ENCODE results near the gene ST6GAL1.

ST6GAL1 gene

DNA sequence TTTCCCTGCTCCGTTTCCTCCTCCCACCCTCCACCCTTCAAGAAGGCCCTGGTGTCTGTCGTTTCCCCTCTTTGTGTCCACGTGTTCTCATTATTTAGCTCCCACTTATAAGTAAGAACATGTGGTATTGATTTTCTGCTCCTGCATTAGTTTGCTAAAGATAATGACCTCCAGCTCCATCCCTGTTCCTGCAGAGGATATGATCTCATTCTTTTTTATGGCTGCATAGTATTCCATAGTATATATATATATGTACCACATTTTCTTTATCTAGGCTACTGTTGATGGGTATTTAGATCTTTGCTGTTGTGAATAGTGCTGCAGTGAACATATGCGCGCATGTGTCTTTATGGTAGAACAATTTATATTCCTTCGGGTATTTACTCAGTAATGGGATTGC, 4.8 kb downstream of the ST6GAL1 start:
- no peaks in the 10 kb centered on the region for H3K36me3 ChIP-seq
- no peaks in the 10 kb centered on the region for H3K9me3 ChIP-seq
- TF ChIP-seq, protein P1, sequence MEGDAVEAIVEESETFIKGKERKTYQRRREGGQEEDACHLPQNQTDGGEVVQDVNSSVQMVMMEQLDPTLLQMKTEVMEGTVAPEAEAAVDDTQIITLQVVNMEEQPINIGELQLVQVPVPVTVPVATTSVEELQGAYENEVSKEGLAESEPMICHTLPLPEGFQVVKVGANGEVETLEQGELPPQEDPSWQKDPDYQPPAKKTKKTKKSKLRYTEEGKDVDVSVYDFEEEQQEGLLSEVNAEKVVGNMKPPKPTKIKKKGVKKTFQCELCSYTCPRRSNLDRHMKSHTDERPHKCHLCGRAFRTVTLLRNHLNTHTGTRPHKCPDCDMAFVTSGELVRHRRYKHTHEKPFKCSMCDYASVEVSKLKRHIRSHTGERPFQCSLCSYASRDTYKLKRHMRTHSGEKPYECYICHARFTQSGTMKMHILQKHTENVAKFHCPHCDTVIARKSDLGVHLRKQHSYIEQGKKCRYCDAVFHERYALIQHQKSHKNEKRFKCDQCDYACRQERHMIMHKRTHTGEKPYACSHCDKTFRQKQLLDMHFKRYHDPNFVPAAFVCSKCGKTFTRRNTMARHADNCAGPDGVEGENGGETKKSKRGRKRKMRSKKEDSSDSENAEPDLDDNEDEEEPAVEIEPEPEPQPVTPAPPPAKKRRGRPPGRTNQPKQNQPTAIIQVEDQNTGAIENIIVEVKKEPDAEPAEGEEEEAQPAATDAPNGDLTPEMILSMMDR (IDR thresholded peaks at IDR 0.05) = no peak
- peaks cover 27 to 29% of the 10 kb centered on the region in 2 experiments for H3K4me1 ChIP-seq (ENCODE audit: control insufficient read depth in 1 of 2, insufficient read depth in 1 of 2, low read depth in 1 of 2, low read length in 1 of 2)
- H3K4me3 ChIP-seq (ENCODE audit: low read depth in 1 of 2, low read length in 1 of 2) = no peak overlapping the region
- no peak overlapping the region for H3K27ac ChIP-seq
- no peaks in the 10 kb centered on the region for H3K27me3 ChIP-seq

DNA sequence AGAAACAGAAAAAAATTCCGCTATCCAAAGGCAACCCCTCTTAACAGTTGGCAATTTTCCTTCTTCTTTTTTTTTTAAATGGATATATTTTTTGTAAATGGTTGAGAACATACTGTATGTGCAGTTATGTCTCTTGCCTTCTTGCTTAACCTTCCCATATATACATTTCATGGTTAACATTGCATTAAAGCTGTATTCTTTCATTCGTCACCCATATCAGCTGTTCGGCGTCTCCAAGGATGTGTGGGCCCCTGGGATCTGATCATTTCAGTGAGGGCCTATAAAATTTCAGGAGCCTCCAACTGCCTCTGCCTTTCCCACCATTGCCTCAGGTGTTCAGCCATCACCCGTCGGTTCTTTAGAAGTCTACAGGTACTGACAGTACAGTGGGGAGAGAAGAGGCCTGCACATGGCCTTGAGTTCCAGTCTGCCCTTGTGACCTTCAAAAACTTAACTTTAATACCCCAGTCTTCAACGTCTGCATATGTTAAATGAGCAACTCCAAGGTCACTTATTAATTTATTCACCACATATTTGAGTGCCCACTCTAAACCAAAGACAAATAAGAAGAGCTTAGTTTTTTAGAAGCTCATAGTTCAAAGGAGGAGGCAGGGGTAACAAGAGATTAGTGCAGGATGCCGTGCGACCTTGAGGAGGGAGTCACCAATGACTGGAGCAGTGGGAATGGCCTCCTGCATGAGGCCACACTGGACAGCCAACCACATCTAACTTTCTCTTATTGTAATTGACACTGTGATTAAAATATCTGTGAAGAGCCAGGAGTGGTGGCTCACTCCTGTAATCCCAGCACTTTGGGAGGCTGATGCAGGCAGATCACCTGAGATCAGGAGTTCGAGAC, 6.9 kb downstream of the ST6GAL1 start:
- Histone ChIP-seq H3K4me3 (ENCODE audit: low read depth in 1 of 2, low read length in 1 of 2) (no peak overlapping the region), H3K27ac (no peak overlapping the region), H3K27me3 (no peaks in the 10 kb centered on the region), H3K9me3 (no peaks in the 10 kb centered on the region), H3K36me3 (no peaks in the 10 kb centered on the region), H3K4me1 (ENCODE audit: control insufficient read depth in 1 of 2, insufficient read depth in 1 of 2, low read depth in 1 of 2, low read length in 1 of 2) (peaks cover 22 to 23% of the 10 kb centered on the region in 2 experiments)
- TF ChIP-seq, protein P1 (IDR thresholded peaks at IDR 0.05) = no peak

DNA sequence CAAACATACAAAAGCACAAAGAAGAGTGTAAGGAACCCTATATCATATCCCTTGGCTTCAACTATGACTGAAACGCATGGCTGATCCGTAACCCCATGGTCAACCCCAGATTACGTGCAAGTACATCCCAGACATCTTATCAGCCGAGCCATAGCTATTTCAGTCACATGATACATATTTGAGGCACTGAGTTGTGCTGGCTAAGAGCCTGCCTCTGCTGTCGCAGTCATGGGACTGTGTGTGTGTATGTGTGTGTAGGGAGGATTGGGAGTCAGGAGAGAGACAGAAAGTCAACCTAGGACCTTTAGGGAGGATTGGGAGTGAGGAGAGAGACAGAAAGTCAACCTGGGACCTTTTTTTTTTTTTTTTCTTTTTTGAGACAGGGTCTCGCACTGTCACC, 8.4 kb downstream of the ST6GAL1 start:
- TF ChIP-seq, protein P1 (IDR thresholded peaks at IDR 0.05) = no peak
- Histone ChIP-seq H3K9me3 (no peaks in the 10 kb centered on the region), H3K4me3 (ENCODE audit: low read depth in 1 of 2, low read length in 1 of 2) (no peak overlapping the region), H3K27me3 (no peaks in the 10 kb centered on the region), H3K27ac (no peak overlapping the region), H3K4me1 (ENCODE audit: control insufficient read depth in 1 of 2, insufficient read depth in 1 of 2, low read depth in 1 of 2, low read length in 1 of 2) (peaks cover 8% of the 10 kb centered on the region in 2 experiments), H3K36me3 (peaks cover 12% of the 10 kb centered on the region)

DNA sequence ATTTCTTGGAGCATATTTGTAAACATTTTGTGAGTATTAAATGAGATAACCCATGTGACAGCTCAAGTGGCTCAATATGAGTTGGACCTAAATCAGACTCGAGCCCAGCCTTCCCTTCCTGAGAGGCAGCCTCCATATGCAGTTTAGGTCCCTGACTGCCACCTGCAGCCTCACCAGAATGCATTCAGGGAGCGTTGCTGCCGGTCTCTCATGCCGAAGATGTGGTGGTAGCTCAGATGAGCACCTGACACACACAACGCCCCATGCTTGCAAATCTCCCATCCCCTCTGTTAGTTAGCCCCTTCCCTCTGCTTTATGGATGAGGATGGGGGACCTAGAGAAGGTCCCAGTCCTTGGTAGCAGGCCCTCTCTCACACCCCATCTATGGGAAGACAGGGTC, 9.2 kb downstream of the ST6GAL1 start:
- TF ChIP-seq, protein P1 (IDR thresholded peaks at IDR 0.05) = no peak
- Histone ChIP-seq H3K36me3 (peaks cover 19% of the 10 kb centered on the region), H3K27ac (no peak overlapping the region), H3K4me1 (ENCODE audit: control insufficient read depth in 1 of 2, insufficient read depth in 1 of 2, low read depth in 1 of 2, low read length in 1 of 2) (no peaks in the 10 kb centered on the region), H3K27me3 (no peaks in the 10 kb centered on the region), H3K9me3 (no peaks in the 10 kb centered on the region), H3K4me3 (ENCODE audit: low read depth in 1 of 2, low read length in 1 of 2) (no peak overlapping the region)

DNA sequence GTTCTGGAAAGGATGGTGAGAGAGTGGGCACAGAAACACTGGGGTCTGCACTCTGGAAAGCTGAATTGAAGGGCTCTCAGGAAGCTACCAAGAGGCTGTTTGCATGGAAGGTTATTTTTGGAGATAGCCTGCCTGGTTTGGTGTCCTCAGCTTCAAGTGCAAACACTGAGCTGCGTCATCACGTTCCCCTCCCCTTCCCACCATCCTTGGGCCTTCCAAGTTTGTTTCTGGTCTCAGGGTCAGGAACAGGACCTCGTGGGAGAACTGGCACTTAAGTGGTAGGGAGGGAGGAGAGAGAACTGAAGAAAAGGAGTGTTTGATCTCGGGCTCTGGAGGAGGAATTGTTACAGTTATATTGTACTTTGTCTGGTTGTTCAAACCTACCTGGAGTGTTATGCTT, 10.6 kb downstream of the ST6GAL1 start:
- Histone ChIP-seq H3K4me1 (ENCODE audit: control insufficient read depth in 1 of 2, insufficient read depth in 1 of 2, low read depth in 1 of 2, low read length in 1 of 2) (no peaks in the 10 kb centered on the region), H3K4me3 (ENCODE audit: low read depth in 1 of 2, low read length in 1 of 2) (no peak overlapping the region), H3K9me3 (no peaks in the 10 kb centered on the region), H3K27ac (no peak overlapping the region), H3K36me3 (peaks cover 23% of the 10 kb centered on the region), H3K27me3 (no peaks in the 10 kb centered on the region)
- TF ChIP-seq, protein P1 (IDR thresholded peaks at IDR 0.05) = no peak

All from neutrophil (primary cell).